HUDEP-2 (cell line): Measurements from ENCODE around the gene MYBL2.

Source experiments
- DNase-seq, 76 experiments: peaks; one replicate each; lab custom pipeline; 2025; ENCODE audit not compliant: unreplicated experiment in 76 of 76; lab: John Stamatoyannopoulos, UW

The MYBL2 gene

DNA sequence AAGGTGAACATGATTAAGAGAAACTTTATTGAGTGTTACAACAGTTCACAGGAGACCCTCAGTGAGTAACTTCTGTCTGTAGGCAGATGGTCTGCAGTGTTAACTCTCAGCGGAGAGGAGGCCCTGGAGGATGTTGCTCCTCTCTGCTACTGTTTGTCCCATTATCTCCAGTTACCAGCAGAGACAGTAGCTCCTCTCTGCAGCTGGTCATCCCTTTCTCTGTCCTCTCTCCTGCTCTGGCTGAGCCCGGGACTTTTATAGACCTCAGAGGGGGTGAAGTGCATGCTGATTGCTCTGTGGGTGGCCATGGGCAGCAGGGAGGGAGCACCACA, 54.1 kb downstream of the MYBL2 start:
- no peak for DNase-seq

DNA sequence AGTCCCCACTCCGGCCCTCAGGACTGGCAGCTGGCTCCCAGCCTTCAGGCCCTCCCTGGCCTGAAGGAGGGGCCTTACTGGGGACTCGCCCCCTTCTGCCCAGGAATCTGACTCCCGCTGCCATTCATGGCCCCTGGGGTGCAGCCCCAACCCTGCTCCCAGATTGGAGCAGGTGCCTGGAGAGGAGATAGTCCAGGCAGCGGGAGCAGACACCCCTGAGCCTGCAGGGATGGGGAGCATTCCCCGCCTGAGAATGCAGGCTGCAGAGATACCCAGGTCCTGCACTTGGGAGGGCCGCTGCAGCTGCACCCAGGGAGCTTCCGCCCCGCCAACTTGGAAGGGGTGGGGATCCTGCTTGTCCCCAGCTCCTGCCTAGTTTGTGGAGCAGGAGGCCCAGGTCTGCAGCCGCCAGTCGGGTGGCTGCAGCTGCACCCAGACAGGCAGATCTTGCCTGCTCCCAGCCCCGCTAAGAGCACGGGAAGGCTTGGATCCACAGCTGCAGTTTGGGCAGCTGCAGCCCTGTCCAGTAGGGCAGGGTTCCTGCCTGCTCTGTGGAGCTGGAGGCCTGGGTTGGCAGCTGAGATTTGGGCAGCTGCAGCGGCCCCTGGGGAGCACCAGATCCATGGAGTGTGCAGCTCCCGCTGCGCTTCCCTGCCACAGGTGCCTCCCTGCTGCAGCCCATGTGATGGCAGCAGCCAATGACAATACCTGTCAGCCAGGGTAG, 54.7 kb downstream of the MYBL2 start:
- DNase-seq, result no peak

GRCh38 chr20:43722153-43722505, 55.2 kb downstream of the MYBL2 start:
- DNase-seq, result no peak

DNA sequence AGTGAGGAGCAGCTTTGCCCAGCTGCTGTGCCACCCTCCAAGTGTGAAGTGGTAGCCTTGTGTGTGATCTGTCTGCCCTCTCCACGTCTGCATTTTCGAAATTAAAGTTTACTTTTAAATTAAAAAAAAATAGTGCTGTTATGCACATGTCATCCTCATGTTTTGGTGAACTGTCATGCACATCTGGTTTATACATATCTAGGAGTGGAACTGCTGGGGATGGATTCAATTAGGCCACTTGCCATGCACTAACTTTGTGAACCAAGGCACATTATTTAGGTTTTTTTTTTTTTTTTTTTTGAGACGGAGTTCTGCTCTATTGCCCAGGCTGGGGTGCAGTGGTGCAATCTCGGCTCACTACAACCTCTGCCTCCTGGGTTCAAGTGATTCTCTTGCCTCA, 56.3 kb downstream of the MYBL2 start:
- no peak for DNase-seq

DNA sequence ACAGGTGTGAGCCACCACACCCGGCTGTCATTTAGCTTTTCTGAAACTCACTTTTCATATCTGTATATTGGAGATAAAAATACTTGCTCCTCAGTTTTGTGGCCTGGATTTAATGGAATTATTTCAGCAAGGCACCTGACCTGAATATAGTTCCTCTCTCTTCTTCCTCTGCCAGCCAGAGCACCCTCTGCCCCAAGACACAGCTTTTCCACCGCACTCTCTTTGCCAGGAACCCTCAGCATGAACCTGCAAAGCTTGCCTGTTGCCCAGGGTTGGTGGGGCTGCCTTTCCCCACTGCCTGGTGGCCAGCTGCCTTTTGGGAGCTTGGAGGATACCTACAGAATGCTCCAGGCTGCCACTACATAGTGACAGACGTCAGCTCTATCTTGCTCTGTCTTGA, 56.8 kb downstream of the MYBL2 start:
- DNase-seq, result no peak

DNA sequence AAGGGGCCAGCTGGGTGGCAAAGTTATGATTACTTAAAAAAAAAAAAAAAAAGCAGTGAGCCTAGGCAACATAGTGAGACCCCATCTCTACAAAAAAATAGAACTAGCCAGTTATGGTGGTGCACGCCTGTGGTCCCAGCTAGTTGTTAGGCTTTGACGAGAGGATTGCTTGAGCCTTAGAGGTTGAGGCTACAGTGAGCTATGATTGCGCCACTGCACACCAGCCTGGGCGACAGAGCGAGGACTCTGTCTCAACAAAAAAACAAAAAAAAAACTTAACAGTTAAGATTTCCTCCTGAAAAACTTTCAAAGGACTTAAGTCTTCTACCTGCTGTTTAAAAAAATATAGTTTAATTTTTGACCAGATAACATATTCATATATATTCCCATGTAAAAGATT, 57.5 kb downstream of the MYBL2 start:
- no peak for DNase-seq

DNA sequence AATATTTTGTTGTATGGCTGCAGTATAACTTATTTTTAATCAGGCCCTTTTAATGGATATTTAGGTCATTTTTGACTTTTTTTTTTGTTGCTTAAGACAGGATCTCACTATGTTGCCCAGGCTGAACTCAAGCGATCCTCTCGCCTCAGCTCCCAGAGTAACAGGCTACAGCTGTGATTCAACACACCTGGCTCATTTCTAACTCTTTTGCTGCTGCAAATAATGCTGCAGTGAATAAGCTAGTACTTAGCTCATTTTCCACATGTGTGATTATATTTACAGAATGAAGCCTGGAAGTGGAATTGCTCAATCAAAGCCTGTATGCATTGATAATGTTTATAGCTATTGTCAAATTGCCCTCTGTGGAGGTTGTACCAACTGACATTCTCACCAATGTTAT, 58.8 kb downstream of the MYBL2 start:
- DNase-seq, result no peak

- no peak for DNase-seq
Observed at GRCh38 chr20:43726333-43726732, 59.4 kb downstream of the MYBL2 start.

DNA sequence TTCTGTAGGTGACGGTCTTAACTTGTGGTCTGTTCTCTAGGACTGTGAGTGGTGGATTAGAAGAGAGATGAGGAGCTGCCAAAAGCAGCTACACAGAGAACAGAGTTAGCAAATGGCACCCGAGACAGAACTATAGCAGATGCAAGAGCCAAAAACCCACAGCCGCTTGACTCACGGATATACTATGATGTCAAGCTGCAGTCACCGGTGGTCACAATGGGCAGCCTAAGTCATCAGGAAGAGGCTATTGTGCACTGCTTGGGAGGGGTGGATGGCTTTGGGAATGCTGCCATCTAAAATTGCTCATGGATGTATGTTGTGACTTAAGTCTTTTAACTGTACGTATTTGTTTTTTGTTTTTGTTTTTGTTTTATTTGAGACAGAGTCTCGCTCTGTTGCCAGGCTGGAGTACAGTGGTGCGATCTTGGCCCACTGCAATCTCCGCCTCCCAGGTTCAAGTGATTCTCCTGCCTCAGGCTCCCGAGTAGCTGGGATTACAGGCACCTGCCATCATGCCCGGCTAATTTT, 60.0 kb downstream of the MYBL2 start, which contains the start of gene GTSF1L:
Gene GTSF1L, minus strand, starts transcription at position 192 of the 528 bp plus-strand sequence. CDS start 308 bp downstream, outside the sequence.
- DNase-seq, result no peak

DNA sequence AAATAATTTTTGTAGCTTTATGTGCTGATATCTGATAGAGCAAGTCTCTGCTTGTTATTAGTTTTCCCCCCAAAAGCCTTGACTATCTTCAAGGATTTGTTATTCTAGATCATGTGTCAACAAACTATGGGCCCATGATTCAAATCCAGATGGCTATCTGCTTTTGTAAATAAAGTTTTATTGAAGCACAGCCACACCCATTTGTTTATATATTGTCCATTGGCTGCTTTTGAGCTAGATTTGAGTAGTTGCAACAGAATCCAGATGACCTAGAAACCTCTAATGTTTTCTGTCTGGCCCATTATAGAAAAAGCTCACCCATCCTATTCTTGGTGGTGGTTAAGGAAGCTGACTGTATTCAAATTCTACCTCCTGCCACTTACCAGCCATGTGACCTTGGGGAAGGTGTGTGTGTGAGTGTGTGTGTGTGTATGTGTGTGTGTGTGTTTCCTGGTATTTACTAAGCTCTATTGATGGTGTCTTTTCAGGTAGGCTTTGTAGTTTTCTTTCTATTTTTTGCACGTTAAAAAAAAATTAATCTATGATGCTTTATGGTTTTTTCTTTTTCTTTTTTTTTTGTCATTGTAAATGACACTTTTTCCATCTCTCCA, 61.2 kb downstream of the MYBL2 start:
- DNase-seq, result no peak

- DNase-seq, result no peak
Observed at GRCh38 chr20:43728686-43729255, 61.9 kb downstream of the MYBL2 start.

DNA sequence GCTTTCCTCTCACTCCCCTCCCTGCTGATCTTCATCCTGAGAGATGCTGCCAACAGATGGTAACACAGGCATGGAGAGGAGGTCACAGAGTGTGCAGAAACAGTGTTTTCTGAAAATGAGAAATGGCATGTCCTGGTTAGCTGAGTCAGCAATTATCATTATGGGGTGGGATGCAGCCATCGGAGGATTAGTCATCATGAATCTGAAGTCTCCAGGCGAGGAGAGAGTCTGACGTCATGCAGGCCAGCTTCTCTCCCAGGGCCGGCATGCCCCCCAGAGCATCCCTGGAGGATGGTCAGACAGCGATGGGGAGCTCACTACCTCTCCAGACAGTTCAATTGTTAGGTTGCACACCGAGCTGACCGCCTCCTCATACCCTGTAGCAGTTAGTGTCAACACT, 64.6 kb downstream of the MYBL2 start:
- DNase-seq, result no peak

DNA sequence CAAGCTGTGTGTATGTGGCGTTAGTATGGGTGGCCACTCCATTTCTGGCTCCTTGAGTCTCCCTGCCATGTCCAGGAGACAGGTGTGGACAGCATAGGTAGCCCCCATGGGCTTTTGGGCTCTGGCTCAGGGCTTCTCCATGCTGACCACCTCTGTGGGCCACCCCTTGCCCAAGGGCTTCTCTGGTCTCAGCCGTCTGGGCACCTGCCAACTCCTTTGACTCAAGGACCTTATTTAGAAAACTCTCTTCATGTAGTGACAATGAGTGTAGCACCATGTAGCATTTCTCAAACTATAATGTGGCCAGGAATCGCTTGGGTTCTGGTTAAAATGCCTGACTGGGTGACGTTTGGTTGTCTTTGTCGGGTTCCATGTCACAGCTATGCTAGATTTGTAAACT, 65.0 kb downstream of the MYBL2 start:
- no peak for DNase-seq

DNA sequence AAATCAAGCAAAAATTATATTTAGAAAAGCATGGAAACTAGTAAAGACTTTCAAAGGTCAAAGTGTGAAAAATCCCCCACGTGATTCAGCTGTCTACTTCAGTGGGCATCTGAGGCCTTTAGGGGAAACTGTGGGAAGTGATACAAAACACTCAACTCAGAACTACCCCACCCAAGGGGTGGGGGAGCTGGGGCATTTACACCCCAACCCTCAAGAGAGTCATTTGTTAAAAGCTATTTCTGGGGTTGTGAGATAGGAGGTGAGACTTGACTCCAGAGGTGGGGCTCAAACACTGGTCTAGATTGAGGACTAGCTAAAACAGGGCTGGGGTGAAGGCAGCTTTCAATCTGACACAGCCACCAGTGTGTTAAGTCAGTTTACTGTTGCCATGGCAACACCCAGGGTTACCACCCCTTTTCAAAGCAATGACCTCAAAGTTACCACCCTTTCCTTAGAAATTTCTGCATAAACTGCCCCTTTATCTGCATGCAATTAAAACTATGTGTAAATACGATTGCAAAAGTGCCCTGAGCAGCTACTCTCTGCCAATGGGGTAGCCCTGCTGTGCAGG, 69.8 kb downstream of the MYBL2 start:
- no peak for DNase-seq

- no peak for DNase-seq
Observed at GRCh38 chr20:43737925-43738324, 71.0 kb downstream of the MYBL2 start.

DNA sequence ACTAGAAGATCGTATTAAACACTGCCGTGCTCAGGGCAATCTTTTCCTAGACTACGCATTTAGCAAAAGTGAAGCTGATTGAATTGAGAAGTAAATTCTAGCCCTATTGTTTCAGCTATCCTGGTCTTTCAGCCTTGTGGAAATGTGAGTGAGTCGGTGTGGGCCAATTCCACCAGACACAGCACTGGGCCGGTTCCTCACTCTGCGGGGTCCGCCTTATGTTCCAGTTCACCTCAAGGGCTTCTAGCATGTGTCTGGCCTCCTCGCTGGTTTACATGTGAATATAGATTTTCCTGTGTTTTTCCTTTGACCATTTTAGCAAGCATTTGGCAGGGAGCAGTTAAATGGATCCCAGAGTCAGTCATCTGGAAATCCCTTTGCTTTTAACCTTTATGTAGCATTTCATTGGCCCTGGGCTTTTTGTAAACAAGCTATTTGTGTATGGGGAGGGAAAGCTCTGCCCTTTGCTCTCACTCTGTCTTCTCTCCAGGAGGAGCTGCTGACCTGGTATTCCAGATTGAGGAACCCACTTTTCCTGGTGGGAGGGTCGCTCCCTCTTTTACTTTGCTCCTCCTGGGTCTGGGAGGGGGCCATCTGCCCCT, 72.3 kb downstream of the MYBL2 start:
- no peak for DNase-seq

DNA sequence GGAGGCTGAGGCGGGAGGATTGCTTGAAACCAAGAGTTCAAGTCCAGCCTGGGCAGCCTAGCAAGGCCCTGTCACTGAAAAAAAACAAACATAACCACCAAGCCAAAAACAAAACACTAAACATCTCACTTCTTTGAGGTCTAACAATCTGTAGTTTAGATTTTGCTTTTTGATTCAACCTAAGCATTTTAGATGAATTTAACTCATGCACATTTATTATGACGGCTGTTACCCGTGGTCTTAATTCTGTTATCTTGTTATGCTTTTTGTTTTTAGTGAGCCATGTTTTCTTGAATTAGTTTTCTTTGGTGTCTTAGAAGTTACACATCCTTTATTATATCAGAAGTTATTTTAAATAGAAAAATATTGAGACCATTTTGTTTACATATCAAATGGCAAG, 73.7 kb downstream of the MYBL2 start:
- DNase-seq, result no peak

DNA sequence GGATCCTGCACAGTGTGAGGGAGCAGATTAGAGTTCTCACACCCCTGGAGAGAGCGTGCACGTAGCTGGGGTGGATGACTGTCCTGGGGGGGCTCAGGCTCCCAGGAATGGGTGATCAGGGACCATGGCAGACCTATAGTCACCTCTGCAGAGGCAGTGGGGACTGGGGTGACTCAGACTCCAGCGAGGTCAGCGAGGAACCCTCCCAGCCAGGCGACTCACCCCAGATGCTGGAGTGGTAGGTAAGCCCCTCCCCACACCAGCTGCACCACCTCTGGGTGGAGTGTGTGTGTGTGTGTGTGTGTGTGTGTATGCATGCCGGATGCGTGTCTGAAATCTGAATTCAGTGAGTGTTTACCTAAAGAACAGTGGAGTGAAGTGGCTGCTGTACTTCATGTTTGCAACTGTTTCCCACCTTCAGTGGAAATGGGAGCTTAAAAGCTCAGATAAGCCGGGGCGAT, 77.3 kb downstream of the MYBL2 start:
- no peak for DNase-seq

- DNase-seq, result no peak
Observed at GRCh38 chr20:43744966-43745730, 78.2 kb downstream of the MYBL2 start.

DNA sequence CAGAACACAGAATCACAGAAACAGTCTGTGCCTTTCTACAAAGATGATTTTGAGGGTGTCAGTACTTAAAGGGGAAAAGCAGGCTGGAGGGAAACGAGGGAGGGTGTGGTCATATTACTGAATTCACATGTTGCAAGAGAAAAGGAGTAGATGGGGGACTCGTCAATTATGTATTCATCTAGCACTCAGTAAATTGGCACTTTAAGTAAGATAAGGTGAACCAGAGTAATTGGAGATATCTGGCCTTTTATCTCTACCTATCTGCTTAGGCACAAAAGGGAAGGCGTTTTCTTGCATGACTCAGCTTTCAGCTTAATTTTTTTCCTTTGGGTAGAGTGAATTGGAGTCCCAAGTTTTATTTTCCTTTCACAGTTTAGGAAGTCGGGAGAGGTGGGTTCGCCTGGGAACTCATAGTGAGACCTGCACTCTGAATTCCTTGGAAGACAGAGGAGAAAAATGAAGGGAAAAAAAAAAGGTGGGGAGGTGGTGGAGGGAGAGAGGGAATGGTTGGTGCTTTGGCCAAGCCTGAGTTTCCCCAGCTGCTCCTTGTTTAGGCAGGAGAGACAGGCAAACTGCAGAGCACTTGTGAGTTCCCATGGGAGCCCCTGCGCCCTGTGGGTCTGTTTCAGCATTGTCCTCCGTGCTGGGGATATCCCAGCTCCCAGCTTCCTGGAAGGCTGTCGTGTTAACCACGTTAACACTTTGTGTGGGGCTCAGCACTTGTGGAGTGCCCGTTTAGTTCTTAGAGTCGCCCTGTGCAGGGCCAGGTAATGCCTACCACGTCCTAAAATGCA, 79.6 kb downstream of the MYBL2 start:
- no peak for DNase-seq
